BLaER1 treated with 17β-estradiol and CSF1 and Interleukin-3, amounts not matched to agents 10 nM and 100 nM (cell line): Measurements from ENCODE around the gene UBXN6.
A peak's percentile ranks its signal among the peaks of the same experiment; 100 is the strongest.

Experiments used
- H3K27ac ChIP-seq, 11 experiments: shearing (Covaris generic); formaldehyde crosslinking; 2 replicates each; pipeline ENCODE4 v1.8.1; 2022
- H3K27me3 ChIP-seq, 11 experiments: shearing (Covaris generic); formaldehyde crosslinking; 2 replicates each; pipeline ENCODE4 v1.8.1; 2022
- H3K36me3 ChIP-seq, 11 experiments: shearing (Covaris generic); formaldehyde crosslinking; 2 replicates each; pipeline ENCODE4 v1.8.1; 2022
- H3K4me1 ChIP-seq, 10 experiments: shearing (Covaris generic); formaldehyde crosslinking; 2 replicates each; pipeline ENCODE4 v1.8.1; 2022
- H3K4me2 ChIP-seq, 11 experiments: shearing (Covaris generic); formaldehyde crosslinking; 2 replicates each; pipeline ENCODE4 v1.8.1; 2022
- H3K4me3 ChIP-seq, 10 experiments: shearing (Covaris generic); formaldehyde crosslinking; 2 replicates each; pipeline ENCODE4 v1.8.1; 2022
- H3K9ac ChIP-seq, 11 experiments: shearing (Covaris generic); formaldehyde crosslinking; 2 replicates each; pipeline ENCODE4 v1.8.1; 2022
- H3K9me3 ChIP-seq, 11 experiments: shearing (Covaris generic); formaldehyde crosslinking; replicated peaks in 1 of 11; 2 replicates each; pipeline ENCODE4 v1.8.1; 2022
- H4K20me1 ChIP-seq, 11 experiments: shearing (Covaris generic); formaldehyde crosslinking; 2 replicates each; pipeline ENCODE4 v1.8.1; 2022
- Cebpa-rat ChIP-seq, 11 experiments: shearing (Covaris generic); IDR thresholded peaks; 2 replicates each; pipeline ENCODE4 v1.8.1; 2022

UBXN6 gene

GRCh38 chr19:4441994-4442818 lies 15.4 kb downstream of the UBXN6 start:
- H3K9ac ChIP-seq, result peak overlapping the region in 2 of 11 experiments; percentile 5 to 7; a peak in 1 of 22 replicates
- TF ChIP-seq Cebpa-rat (IDR thresholded peaks at IDR 0.05), result no peak
- peak overlapping the region in 2 of 11 experiments; percentile 15 to 18; a peak in 2 of 22 replicates for H3K27ac ChIP-seq
- H3K27me3 ChIP-seq, result no peaks in the 10 kb centered on the region
- peaks cover 53 to 100% (median 94%) of the 10 kb centered on the region in 11 experiments for H3K36me3 ChIP-seq
- H4K20me1 ChIP-seq, result peaks cover 25 to 89% (median 76%) of the 10 kb centered on the region in 11 experiments; a peak in 18 of 22 replicates
- no peak overlapping the region for H3K4me3 ChIP-seq
- no peaks in the 10 kb centered on the region for H3K9me3 ChIP-seq
- peaks cover 0 to 13% (median 0%) of the 10 kb centered on the region in 10 experiments; a peak in 5 of 20 replicates for H3K4me1 ChIP-seq
- peak overlapping the region in 3 of 11 experiments; percentile 18 to 29 (median 29); a peak in 3 of 22 replicates for H3K4me2 ChIP-seq

- Histone ChIP-seq H3K4me3 (no peak overlapping the region), H3K4me1 (peaks cover 0 to 13% (median 0%) of the 10 kb centered on the region in 10 experiments; a peak in 5 of 20 replicates), H3K36me3 (peaks cover 37 to 100% (median 94%) of the 10 kb centered on the region in 11 experiments), H3K4me2 (no peak overlapping the region), H3K27ac (no peak overlapping the region), H4K20me1 (peaks cover 0 to 88% (median 62%) of the 10 kb centered on the region in 11 experiments; a peak in 17 of 22 replicates), H3K9me3 (no peaks in the 10 kb centered on the region), H3K9ac (no peak overlapping the region), H3K27me3 (no peaks in the 10 kb centered on the region)
- TF ChIP-seq Cebpa-rat (IDR thresholded peaks at IDR 0.05), result no peak
These were observed 18.4 kb downstream of the UBXN6 start for GRCh38 chr19:4439243-4439642.

- peaks cover 0 to 87% (median 56%) of the 10 kb centered on the region in 11 experiments; a peak in 14 of 22 replicates for H4K20me1 ChIP-seq
- H3K36me3 ChIP-seq, result peaks cover 42 to 100% (median 94%) of the 10 kb centered on the region in 11 experiments
- H3K9me3 ChIP-seq, result no peaks in the 10 kb centered on the region
- H3K4me1 ChIP-seq, result peaks cover under 1 to 14% (median 8%) of the 10 kb centered on the region in 10 experiments; a peak in 17 of 20 replicates
- TF ChIP-seq Cebpa-rat (IDR thresholded peaks at IDR 0.05), result no peak
- no peak overlapping the region for H3K4me2 ChIP-seq
- no peak overlapping the region for H3K4me3 ChIP-seq
- no peaks in the 10 kb centered on the region for H3K27me3 ChIP-seq
- H3K9ac ChIP-seq, result no peak overlapping the region; a peak in 1 of 22 replicates
- no peak overlapping the region for H3K27ac ChIP-seq
These were observed 20.5 kb downstream of the UBXN6 start for GRCh38 chr19:4437103-4437502.

DNA sequence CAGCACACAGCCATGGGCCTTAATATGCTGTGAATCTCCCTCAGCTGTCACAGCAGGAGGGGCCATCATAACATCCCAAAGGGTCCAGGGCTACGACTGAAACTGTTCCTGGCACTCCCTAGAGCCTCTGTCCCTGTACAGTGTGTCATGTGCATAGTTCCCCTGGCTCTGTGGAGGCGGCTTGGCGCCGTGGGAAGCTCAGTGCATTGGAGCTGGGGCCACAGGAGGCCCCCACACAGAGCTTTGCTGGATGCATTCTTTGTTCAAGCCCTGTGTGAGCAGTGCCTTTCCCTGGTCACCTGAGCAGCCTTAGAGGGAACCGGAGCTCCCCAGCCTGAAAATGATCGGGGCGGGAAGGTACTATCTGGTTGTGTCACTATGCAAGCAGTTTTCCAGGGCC lies 21.4 kb downstream of the UBXN6 start:
- H3K9ac ChIP-seq, result peak overlapping the region in 1 of 11 experiments; percentile 23; a peak in 1 of 22 replicates
- no peak overlapping the region for H3K4me3 ChIP-seq

DNA sequence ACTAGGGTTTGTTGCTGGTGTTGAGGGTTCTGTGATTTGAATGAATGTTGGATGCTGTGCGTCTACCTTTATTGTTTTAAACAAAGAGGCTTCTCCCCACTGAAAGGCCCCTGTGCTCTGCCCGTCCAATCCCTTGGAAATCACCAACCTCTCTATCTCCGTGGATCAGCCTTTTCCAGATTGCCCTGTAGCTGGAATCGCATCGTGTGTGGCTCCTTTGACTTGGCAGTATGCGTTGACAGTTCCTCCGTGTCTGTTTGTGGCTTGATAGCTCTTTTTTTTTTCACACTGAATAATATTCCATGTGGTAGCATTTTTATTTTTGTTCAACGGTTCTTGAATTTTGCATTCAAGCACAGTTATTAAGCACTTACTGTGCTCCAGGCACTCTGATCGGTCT lies 23.2 kb downstream of the UBXN6 start:
- peaks cover 7 to 41% (median 34%) of the 10 kb centered on the region in 10 experiments; a peak in 18 of 20 replicates for H3K4me1 ChIP-seq
- H3K4me3 ChIP-seq, result no peak overlapping the region
- no peaks in the 10 kb centered on the region for H3K27me3 ChIP-seq
- no peak for TF ChIP-seq Cebpa-rat (IDR thresholded peaks at IDR 0.05)
- H3K27ac ChIP-seq, result no peak overlapping the region
- H3K9me3 ChIP-seq, result no peaks in the 10 kb centered on the region
- H3K9ac ChIP-seq, result no peak overlapping the region
- H3K36me3 ChIP-seq, result peaks cover 36 to 100% (median 93%) of the 10 kb centered on the region in 11 experiments
- peaks cover 0 to 67% (median 44%) of the 10 kb centered on the region in 11 experiments; a peak in 14 of 22 replicates for H4K20me1 ChIP-seq
- no peak overlapping the region for H3K4me2 ChIP-seq

More for the DNA sequence above, 21.4 kb downstream of the UBXN6 start:
- H3K27ac ChIP-seq, result no peak overlapping the region
- H3K4me2 ChIP-seq, result no peak overlapping the region
- H3K4me1 ChIP-seq, result peaks cover 7 to 23% (median 16%) of the 10 kb centered on the region in 10 experiments; a peak in 18 of 20 replicates
- TF ChIP-seq Cebpa-rat (IDR thresholded peaks at IDR 0.05), result no peak
- H3K36me3 ChIP-seq, result peaks cover 42 to 100% (median 96%) of the 10 kb centered on the region in 11 experiments
- no peaks in the 10 kb centered on the region for H3K9me3 ChIP-seq
- H3K27me3 ChIP-seq, result no peaks in the 10 kb centered on the region
- H4K20me1 ChIP-seq, result peaks cover 0 to 85% (median 57%) of the 10 kb centered on the region in 11 experiments; a peak in 14 of 22 replicates

GRCh38 chr19:4432918-4433506 lies 24.6 kb downstream of the UBXN6 start:
- Histone ChIP-seq H3K36me3 (peaks cover 41 to 100% (median 94%) of the 10 kb centered on the region in 11 experiments), H3K27ac (peak overlapping the region in 4 of 11 experiments; percentile 77 to 88 (median 86); a peak in 7 of 22 replicates), H3K9ac (peak overlapping the region in 2 of 11 experiments; percentile 68 to 73; a peak in 1 of 22 replicates), H3K4me1 (peaks cover 7 to 53% (median 40%) of the 10 kb centered on the region in 10 experiments; a peak in 18 of 20 replicates), H3K4me3 (no peak overlapping the region), H4K20me1 (peaks cover 0 to 62% (median 40%) of the 10 kb centered on the region in 11 experiments; a peak in 14 of 22 replicates), H3K4me2 (peak overlapping the region in 5 of 11 experiments; percentile 79 to 89 (median 88); a peak in 9 of 22 replicates), H3K27me3 (no peaks in the 10 kb centered on the region), H3K9me3 (no peaks in the 10 kb centered on the region)
- no peak for TF ChIP-seq Cebpa-rat (IDR thresholded peaks at IDR 0.05)

GRCh38 chr19:4431808-4432674 lies 25.6 kb downstream of the UBXN6 start:
- peak overlapping the region in 10 of 11 experiments; percentile 10 to 73 (median 60); a peak in 14 of 22 replicates for H3K9ac ChIP-seq
- H3K9me3 ChIP-seq, result no peaks in the 10 kb centered on the region
- peak overlapping the region in 8 of 11 experiments; percentile 22 to 89 (median 80); a peak in 15 of 22 replicates for H3K4me2 ChIP-seq
- peaks cover 38 to 100% (median 92%) of the 10 kb centered on the region in 11 experiments for H3K36me3 ChIP-seq
- no peaks in the 10 kb centered on the region for H3K27me3 ChIP-seq
- peak overlapping the region in 4 of 10 experiments; percentile 3 to 36 (median 14); a peak in 2 of 20 replicates for H3K4me3 ChIP-seq
- no peak for TF ChIP-seq Cebpa-rat (IDR thresholded peaks at IDR 0.05)
- peaks cover 7 to 53% (median 40%) of the 10 kb centered on the region in 10 experiments; a peak in 18 of 20 replicates for H3K4me1 ChIP-seq
- peaks cover 0 to 55% (median 35%) of the 10 kb centered on the region in 11 experiments; a peak in 14 of 22 replicates for H4K20me1 ChIP-seq
- H3K27ac ChIP-seq, result peak overlapping the region; percentile 23 to 88 (median 76); a peak in 20 of 22 replicates
